ENCODE measurements around the gene TFR2. TPM values are rescaled to one million over a fixed set of nuclear protein-coding genes. Genes with fewer than 3 reads are reported as not detected.
A peak's percentile ranks its signal among the peaks of the same experiment; 100 is the strongest.
"Not testable (repeated sequence)": the region's sequence is repeated elsewhere in the genome, so short reads cannot be mapped to it uniquely, and the experiment has no call there.

TFR2 gene
- total RNA-seq, 2 experiments from 2014 or later = 7.3 to 9.8 TPM

- H3K36me3 Mint-ChIP-seq (ENCODE audit: low read depth); H3K4me1 Mint-ChIP-seq; DNase-seq; CTCF ChIA-PET; POLR2A ChIA-PET; H3K4me3 Mint-ChIP-seq; H3K9me3 Mint-ChIP-seq; H3K27ac Mint-ChIP-seq: not testable (repeated sequence)
- peaks cover 16% of the 10 kb centered on the region for H3K27me3 Mint-ChIP-seq
These were observed 20.9 kb upstream of the TFR2 start for GRCh38 chr7:100662194-100662776.

GRCh38 chr7:100655908-100656674 is 14.7 kb upstream of the TFR2 start, which contains the start of gene ACTL6B:
ACTL6B (minus strand) TSS chr7:100656448; CDS start chr7:100656354, 94 bp downstream.
- DNase-seq = peak; percentile 69
- H3K9me3 Mint-ChIP-seq = no peaks in the 10 kb centered on the region
- ChIA-PET POLR2A (interaction anchor here (0.7 kb wide), 1 partner anchor 202 kb away, joined by 3 read pairs; no protein-coding TSS in a partner anchor), CTCF (interaction anchor here (0.5 to 1.9 kb wide), 4 partner anchors 12 to 195 kb away, joined by 3 to 11 read pairs (median 4); no protein-coding TSS in a partner anchor)
- H3K36me3 Mint-ChIP-seq (ENCODE audit: low read depth) = peaks cover 3% of the 10 kb centered on the region
- H3K27ac Mint-ChIP-seq = no peak within 1 kb of the TSS
- peaks cover 2% of the 10 kb centered on the region for H3K4me1 Mint-ChIP-seq
- peaks cover 34% of the 10 kb centered on the region for H3K27me3 Mint-ChIP-seq
- no peak within 1 kb of the TSS for H3K4me3 Mint-ChIP-seq

- CTCF ChIA-PET = interaction anchor here (1.3 to 1.9 kb wide), 2 partner anchors 11 to 21 kb away, joined by 4 to 11 read pairs; no protein-coding TSS in a partner anchor
- Mint-ChIP-seq H3K27me3 (peaks cover 37% of the 10 kb centered on the region), H3K27ac (no peak overlapping the region), H3K4me3 (no peak overlapping the region), H3K4me1 (peaks cover 2% of the 10 kb centered on the region), H3K9me3 (no peaks in the 10 kb centered on the region), H3K36me3 (ENCODE audit: low read depth) (peaks cover 3% of the 10 kb centered on the region)
- DNase-seq = no peak
- POLR2A ChIA-PET = no interaction called here
These were observed 13.8 kb upstream of the TFR2 start for GRCh38 chr7:100654908-100655831.

- H3K36me3 Mint-ChIP-seq (ENCODE audit: low read depth) = peaks cover 3% of the 10 kb centered on the region
- H3K27me3 Mint-ChIP-seq = peaks cover 14% of the 10 kb centered on the region
- no peak overlapping the region for H3K27ac Mint-ChIP-seq
- peaks cover 2% of the 10 kb centered on the region for H3K4me1 Mint-ChIP-seq
- no peak for DNase-seq
- CTCF ChIA-PET = interaction anchor here (1.0 to 1.4 kb wide), 2 partner anchors 12 to 17 kb away, joined by 3 to 4 read pairs; no protein-coding TSS in a partner anchor
- H3K9me3 Mint-ChIP-seq = no peaks in the 10 kb centered on the region
- POLR2A ChIA-PET = no interaction called here
- no peak overlapping the region for H3K4me3 Mint-ChIP-seq
These were observed 8.6 kb upstream of the TFR2 start for GRCh38 chr7:100649826-100650565.

GRCh38 chr7:100642534-100642907 is 1.2 kb upstream of the TFR2 start:
- H3K27ac Mint-ChIP-seq = no peak overlapping the region
- CTCF ChIA-PET = interaction anchor here (1.0 to 1.2 kb wide), 2 partner anchors 8 to 12 kb away, joined by 3 to 4 read pairs; no protein-coding TSS in a partner anchor
- no peaks in the 10 kb centered on the region for H3K9me3 Mint-ChIP-seq
- no peaks in the 10 kb centered on the region for H3K27me3 Mint-ChIP-seq
- no peaks in the 10 kb centered on the region for H3K36me3 Mint-ChIP-seq (ENCODE audit: low read depth)
- H3K4me3 Mint-ChIP-seq = no peak overlapping the region
- peak; percentile 34 for DNase-seq
- no peaks in the 10 kb centered on the region for H3K4me1 Mint-ChIP-seq
- POLR2A ChIA-PET = no interaction called here

- H3K9me3 Mint-ChIP-seq = no peaks in the 10 kb centered on the region
- DNase-seq = no peak
- no peaks in the 10 kb centered on the region for H3K27me3 Mint-ChIP-seq
- H3K36me3 Mint-ChIP-seq (ENCODE audit: low read depth) = no peaks in the 10 kb centered on the region
- POLR2A ChIA-PET = no interaction called here
- CTCF ChIA-PET = interaction anchor here (1.0 to 1.2 kb wide), 2 partner anchors 8 to 12 kb away, joined by 3 to 4 read pairs; no protein-coding TSS in a partner anchor
- no peak overlapping the region for H3K4me3 Mint-ChIP-seq
- H3K27ac Mint-ChIP-seq = no peak overlapping the region
- H3K4me1 Mint-ChIP-seq = no peaks in the 10 kb centered on the region
These were observed 645 bp upstream of the TFR2 start for GRCh38 chr7:100641860-100642533.

- POLR2A ChIA-PET = no interaction called here
- CTCF ChIA-PET = interaction anchor here (1.0 kb wide), 1 partner anchor 54 kb away, joined by 3 read pairs; no protein-coding TSS in a partner anchor
- Mint-ChIP-seq H3K36me3 (ENCODE audit: low read depth) (no peaks in the 10 kb centered on the region), H3K27ac (peak overlapping the region; percentile 36), H3K9me3 (no peaks in the 10 kb centered on the region), H3K27me3 (peaks cover 2% of the 10 kb centered on the region), H3K4me3 (no peak overlapping the region), H3K4me1 (no peaks in the 10 kb centered on the region)
- no peak for DNase-seq
These were observed 573 bp downstream of the TFR2 start for GRCh38 chr7:100640517-100641440.

GRCh38 chr7:100639995-100640516 is 1.3 kb downstream of the TFR2 start:
- ChIA-PET CTCF (interaction anchor here (1.0 to 1.2 kb wide), 3 partner anchors 22 to 53 kb away, joined by 3 to 10 read pairs (median 3); partner anchors contain the start of gene GNB2), POLR2A (interaction anchor here (0.6 kb wide), 1 partner anchor 319 kb away, joined by 4 read pairs; no protein-coding TSS in a partner anchor)
- Mint-ChIP-seq H3K27ac (no peak overlapping the region), H3K9me3 (no peaks in the 10 kb centered on the region), H3K4me1 (no peaks in the 10 kb centered on the region), H3K27me3 (peaks cover 2% of the 10 kb centered on the region), H3K36me3 (ENCODE audit: low read depth) (no peaks in the 10 kb centered on the region), H3K4me3 (no peak overlapping the region)
- DNase-seq = no peak

- peaks cover 10% of the 10 kb centered on the region for H3K36me3 Mint-ChIP-seq (ENCODE audit: low read depth)
- no peaks in the 10 kb centered on the region for H3K9me3 Mint-ChIP-seq
- H3K4me3 Mint-ChIP-seq = peak overlapping the region; percentile 78
- DNase-seq = peak; percentile 61
- peak overlapping the region; percentile 88 for H3K27ac Mint-ChIP-seq
- peaks cover 41% of the 10 kb centered on the region for H3K4me1 Mint-ChIP-seq
- peaks cover 2% of the 10 kb centered on the region for H3K27me3 Mint-ChIP-seq
- ChIA-PET CTCF (interaction anchor here (0.6 to 3.9 kb wide), 19 partner anchors 11 to 262 kb away, joined by 3 to 26 read pairs (median 4); partner anchors contain the start of genes FBXO24, LRCH4, MOSPD3 and SLC12A9), POLR2A (no interaction called here)
These were observed 8.2 kb downstream of the TFR2 start for GRCh38 chr7:100632951-100633717.

- DNase-seq = no peak
- Mint-ChIP-seq H3K27ac (peak overlapping the region; percentile 62), H3K36me3 (ENCODE audit: low read depth) (peaks cover 12% of the 10 kb centered on the region), H3K27me3 (no peaks in the 10 kb centered on the region), H3K4me3 (no peak overlapping the region), H3K4me1 (peaks cover 63% of the 10 kb centered on the region), H3K9me3 (no peaks in the 10 kb centered on the region)
- POLR2A ChIA-PET = no interaction called here
- CTCF ChIA-PET = interaction anchor here (0.8 to 1.5 kb wide), 9 partner anchors 9 to 177 kb away, joined by 3 to 7 read pairs (median 3); partner anchors contain the start of genes FBXO24, LRCH4 and TFR2
These were observed 11.3 kb downstream of the TFR2 start for GRCh38 chr7:100630066-100630465.
